Activated naive CD4-positive, alpha-beta T cell treated with anti-CD3 and anti-CD28 coated beads, Interleukin-2, amount 50 U/mL, for 16 hours (primary cell): Measurements from ENCODE around the gene POLR2L.
A peak's percentile ranks its signal among the peaks of the same experiment; 100 is the strongest.

Experiments used
- DNase-seq: peaks from one replicate; pipeline ENCODE4 v3.0.0-alpha.2; 2020

Gene POLR2L

DNA sequence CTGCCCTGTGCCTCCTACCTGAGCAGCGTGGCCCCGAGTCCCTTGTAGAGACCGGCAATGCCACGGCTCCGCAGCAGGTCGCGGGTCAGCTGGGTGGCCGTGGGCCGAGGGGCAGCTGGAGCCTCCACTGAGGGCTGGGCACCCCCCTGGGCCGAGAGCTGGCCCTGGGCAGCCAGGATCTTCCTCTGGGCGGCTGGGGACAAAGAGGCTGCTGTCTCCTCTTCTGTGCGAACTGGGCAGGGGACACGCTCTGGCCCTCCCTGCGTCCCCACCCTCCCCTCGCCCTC, 49.9 kb downstream of the POLR2L start:
- no peak for DNase-seq

DNA sequence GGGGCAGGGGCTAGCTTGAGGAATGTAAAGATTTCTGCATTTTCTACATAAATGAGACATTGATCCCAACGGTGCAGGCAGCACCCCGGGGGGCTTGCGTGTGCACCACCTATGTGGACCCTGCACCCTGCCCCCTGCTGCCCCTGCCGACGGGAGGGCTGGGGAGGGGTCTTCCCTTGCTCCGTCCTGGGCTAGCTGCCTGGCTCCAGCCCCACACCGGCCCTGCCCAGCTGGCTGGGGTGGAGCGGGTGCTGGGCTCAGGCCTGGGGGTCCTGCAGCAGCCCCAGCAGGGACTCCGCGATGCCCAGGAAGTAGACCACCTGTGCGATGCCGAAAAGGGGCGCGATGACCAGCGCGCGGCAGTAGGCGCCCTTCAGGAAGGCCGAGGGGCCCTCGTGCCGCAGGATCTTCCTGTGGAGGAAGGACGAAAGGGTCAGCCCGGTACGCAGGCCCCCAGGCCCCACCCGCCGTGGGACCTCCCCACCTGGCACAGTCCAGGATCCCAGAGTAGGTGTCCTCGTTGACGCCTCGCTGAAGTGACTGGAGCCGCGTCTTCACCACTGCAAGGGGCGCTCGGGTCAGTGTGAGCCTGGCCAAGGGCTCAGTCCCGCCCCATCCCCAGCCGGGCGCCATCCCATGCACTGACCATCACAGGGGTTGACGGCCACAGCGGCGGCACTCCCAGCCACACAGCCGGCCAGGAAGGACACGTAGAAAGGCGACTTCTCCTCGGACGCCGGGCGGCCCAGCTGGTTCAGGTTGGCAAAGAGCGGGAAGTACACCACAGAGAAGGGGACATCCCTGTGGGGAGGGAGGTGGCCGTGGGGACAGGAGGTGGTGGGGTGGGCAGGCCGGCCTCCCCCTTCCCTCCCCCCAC, 50.4 kb downstream of the POLR2L start:
- no peak for DNase-seq

DNA sequence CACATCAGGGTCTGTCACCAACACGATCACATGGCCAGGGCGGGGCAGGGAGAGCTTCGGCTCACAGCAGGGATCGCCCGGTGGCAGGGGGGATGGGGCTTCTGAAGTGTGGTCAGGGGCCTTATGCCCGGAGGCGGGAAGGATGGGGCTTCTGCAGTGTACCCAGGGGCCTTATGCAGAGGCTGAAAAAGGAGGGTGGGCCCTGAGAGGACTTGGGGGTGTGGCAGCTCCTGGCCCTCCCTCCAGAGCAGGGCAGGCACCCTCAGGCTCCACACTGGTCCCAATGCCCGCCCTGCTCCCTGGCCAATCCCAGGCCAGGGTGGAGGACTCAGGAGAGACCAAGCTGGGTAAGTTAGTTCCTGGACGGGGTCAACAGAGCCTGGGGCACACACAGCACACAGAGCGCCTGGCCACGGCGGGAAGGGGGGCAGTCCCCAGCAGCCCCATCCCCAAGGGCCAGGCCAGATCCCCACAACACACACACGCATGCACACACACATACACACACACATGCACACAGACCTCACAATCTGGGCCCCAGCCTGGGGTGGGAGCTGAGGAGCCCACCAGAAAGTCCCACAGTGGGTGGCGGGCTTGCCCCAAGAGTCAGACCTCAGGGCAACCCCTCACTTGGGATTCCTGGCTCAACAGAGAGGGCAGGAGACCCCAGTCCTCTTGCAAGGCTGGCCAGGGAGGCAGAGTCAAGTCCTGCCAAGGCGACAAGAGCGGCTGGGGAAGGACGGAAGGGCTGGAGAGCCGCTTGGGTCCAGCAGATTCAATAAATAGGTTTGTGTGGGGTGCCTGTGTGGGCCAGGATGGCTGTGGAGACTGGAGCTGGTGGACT, 51.4 kb downstream of the POLR2L start:
- DNase-seq, result no peak

DNA sequence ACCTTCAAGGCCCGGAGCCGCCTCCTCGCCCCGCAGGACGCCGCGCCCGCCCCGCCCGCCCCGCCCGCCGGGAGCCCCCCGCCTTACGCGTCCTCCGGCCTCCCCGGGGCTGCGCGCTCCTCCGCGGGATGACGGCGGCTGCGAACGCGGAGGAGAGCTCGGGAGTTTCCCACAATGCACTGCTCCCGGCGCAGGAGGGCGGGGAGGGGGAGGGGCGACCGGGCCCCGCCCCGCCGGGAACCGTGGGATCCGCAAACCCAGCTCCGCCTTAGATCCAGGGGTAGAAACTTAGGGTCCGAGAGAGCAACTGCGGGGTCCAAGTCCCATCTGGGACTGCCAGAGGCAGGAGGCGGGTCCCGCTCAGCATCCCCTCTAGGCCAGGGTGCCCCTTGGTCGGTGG, 52.4 kb downstream of the POLR2L start, which contains the start of gene CEND1:
Gene CEND1, minus strand, starts transcription at position 148 of the 400 bp plus-strand sequence. CDS start 1,514 bp downstream, outside the sequence.
- DNase-seq, result peak; percentile 43
